ENCODE data around the gene SP140.

The SP140 gene

GRCh38 chr2:230360028-230360427 lies 134.5 kb downstream of the SP140 start:
- no peak overlapping the region for H3K27ac ChIP-seq (ENCODE audit: low read depth, low read length)
- H3K4me3 ChIP-seq (ENCODE audit: low read depth in 1 of 2, low read length in 2 of 2) = no peak overlapping the region
- peaks cover 0 to 3% of the 10 kb centered on the region in 2 donors for H3K4me1 ChIP-seq (ENCODE audit: control insufficient read depth in 1 of 2, insufficient read depth in 2 of 2, low read length in 2 of 2)
- no peak overlapping the region for H3K9ac ChIP-seq (ENCODE audit: low read depth in 1 of 2, low read length in 2 of 2)
- no peaks in the 10 kb centered on the region for H3K27me3 ChIP-seq (ENCODE audit: control insufficient read depth in 1 of 2, insufficient read depth in 2 of 2, low read length in 2 of 2)
- H3K9me3 ChIP-seq (ENCODE audit: control insufficient read depth in 1 of 2, low read length in 2 of 2) = no peaks in the 10 kb centered on the region
- H3K36me3 ChIP-seq (ENCODE audit: control insufficient read depth in 1 of 2, insufficient read depth in 2 of 2, low read length in 2 of 2) = peaks cover 22 to 28% of the 10 kb centered on the region in 2 donors

GRCh38 chr2:230362030-230362691 lies 136.6 kb downstream of the SP140 start:
- H3K36me3 ChIP-seq (ENCODE audit: control insufficient read depth in 1 of 2, insufficient read depth in 2 of 2, low read length in 2 of 2) = peaks cover 22 to 28% of the 10 kb centered on the region in 2 donors

More at GRCh38 chr2:230362030-230362691, 136.6 kb downstream of the SP140 start:
- no peaks in the 10 kb centered on the region for H3K27me3 ChIP-seq (ENCODE audit: control insufficient read depth in 1 of 2, insufficient read depth in 2 of 2, low read length in 2 of 2)
- H3K9ac ChIP-seq (ENCODE audit: low read depth in 1 of 2, low read length in 2 of 2) = no peak overlapping the region
- peaks cover 0 to 3% of the 10 kb centered on the region in 2 donors for H3K4me1 ChIP-seq (ENCODE audit: control insufficient read depth in 1 of 2, insufficient read depth in 2 of 2, low read length in 2 of 2)
- no peak overlapping the region for H3K27ac ChIP-seq (ENCODE audit: low read depth, low read length)
- H3K9me3 ChIP-seq (ENCODE audit: control insufficient read depth in 1 of 2, low read length in 2 of 2) = no peaks in the 10 kb centered on the region
- no peak overlapping the region for H3K4me3 ChIP-seq (ENCODE audit: low read depth in 1 of 2, low read length in 2 of 2)

All from duodenal mucosa (tissue), 2 donors.